Measurements from ENCODE around the gene GRAMD2A.

Gene GRAMD2A

GRCh38 chr15:72163719-72164118 lies 33.9 kb downstream of the GRAMD2A start:
- no peak for DNase-seq

- no peak for DNase-seq
Measured at GRCh38 chr15:72162569-72162968, 35.0 kb downstream of the GRAMD2A start.

- no peak for DNase-seq
Measured at GRCh38 chr15:72161361-72162132, 36.0 kb downstream of the GRAMD2A start.

- DNase-seq: no peak
Measured at GRCh38 chr15:72160696-72161245, 36.8 kb downstream of the GRAMD2A start.

- no peak for DNase-seq
Measured at GRCh38 chr15:72156928-72157327, 40.7 kb downstream of the GRAMD2A start.

- peak; percentile 80 for DNase-seq
Measured at GRCh38 chr15:72155635-72156616, 41.7 kb downstream of the GRAMD2A start.

- no peak for DNase-seq
Measured at GRCh38 chr15:72155003-72155621, 42.5 kb downstream of the GRAMD2A start.

GRCh38 chr15:72154316-72154715 lies 43.3 kb downstream of the GRAMD2A start:
- DNase-seq: no peak

GRCh38 chr15:72153269-72154000 lies 44.2 kb downstream of the GRAMD2A start:
- DNase-seq: no peak

- DNase-seq: no peak
Measured at GRCh38 chr15:72147418-72147817, 50.2 kb downstream of the GRAMD2A start.

- DNase-seq: no peak
Measured at GRCh38 chr15:72146934-72147333, 50.7 kb downstream of the GRAMD2A start.

GRCh38 chr15:72146221-72146620 lies 51.4 kb downstream of the GRAMD2A start:
- DNase-seq: no peak

GRCh38 chr15:72141171-72142084 lies 56.2 kb downstream of the GRAMD2A start:
- DNase-seq: no peak

GRCh38 chr15:72140088-72140487 lies 57.5 kb downstream of the GRAMD2A start:
- no peak for DNase-seq

- DNase-seq: no peak
Measured at GRCh38 chr15:72139667-72140066, 57.9 kb downstream of the GRAMD2A start.

- no peak for DNase-seq
Measured at GRCh38 chr15:72136170-72137051, 61.2 kb downstream of the GRAMD2A start.

- no peak for DNase-seq
Measured at GRCh38 chr15:72135719-72136118, 61.9 kb downstream of the GRAMD2A start.

- DNase-seq: no peak
Measured at GRCh38 chr15:72133211-72133610, 64.4 kb downstream of the GRAMD2A start.

GRCh38 chr15:72131922-72132321 lies 65.7 kb downstream of the GRAMD2A start:
- no peak for DNase-seq

GRCh38 chr15:72130272-72130671 lies 67.3 kb downstream of the GRAMD2A start:
- no peak for DNase-seq
